OCI-LY7 (cell line): ENCODE data around the gene ETS2.

ENCODE experiments used
- CTCF ChIP-seq: fragments of 200-600 bp; sonication (generic); conservative IDR thresholded peaks from 2 replicates; pipeline ENCODE4 v1.5.1; 2014; ENCODE audit warnings: mild to moderate bottlenecking, antibody characterized with exemption, low read length, moderate library complexity, mixed read lengths
- EZH2phosphoT487 ChIP-seq: fragments of 200-600 bp; sonication (generic); IDR thresholded peaks from 2 replicates; pipeline ENCODE4 v1.6.1; 2018; ENCODE audit warnings: low read depth, borderline replicate concordance, mild to moderate bottlenecking, mixed run types, antibody characterized with exemption, low read length, moderate library complexity, mixed read lengths

GRCh38 chr21:38789275-38789674 is 16.5 kb upstream of the ETS2 start:
- TF ChIP-seq CTCF (no peak), EZH2phosphoT487 (no peak)
